ENCODE data around the gene MASP2. TPM values are rescaled to one million over a fixed set of nuclear protein-coding genes. Genes with fewer than 3 reads are reported as not detected.

The MASP2 gene
- total RNA-seq, 2 experiments from 2014 or later, result not detected

DNA sequence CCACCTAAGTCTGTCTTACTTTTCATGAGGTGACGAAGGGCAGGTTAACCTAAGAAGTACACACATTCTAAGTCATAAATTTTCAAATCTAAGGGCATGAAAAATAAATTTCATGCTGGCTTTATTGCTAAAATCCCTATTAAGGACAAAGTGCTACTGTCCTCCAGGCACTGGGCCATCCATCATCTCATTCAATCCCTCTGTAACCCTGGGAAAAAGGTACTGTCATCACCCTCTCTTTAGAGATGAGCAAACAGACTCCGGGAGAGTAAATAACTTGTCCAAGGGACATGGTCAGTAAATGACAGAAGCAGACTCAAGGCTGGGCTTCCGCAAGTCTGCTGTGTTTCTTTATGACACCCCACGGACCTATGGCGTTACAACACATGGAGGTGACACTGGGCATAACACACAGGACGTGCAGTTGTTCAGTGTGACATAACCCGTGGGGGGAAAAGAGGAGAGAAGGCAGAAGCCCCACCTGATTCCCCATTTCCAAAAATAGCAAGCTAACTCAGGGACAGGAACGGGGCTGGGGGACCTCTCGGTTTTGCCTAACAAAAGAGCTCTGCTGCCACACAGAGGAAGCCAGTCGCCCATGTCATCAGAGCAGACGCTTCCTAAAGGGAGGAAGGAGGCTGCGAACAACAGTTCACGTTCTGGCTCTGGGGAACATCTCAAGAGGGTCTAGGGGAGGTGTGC, 25.3 kb upstream of the MASP2 start:
- DNase-seq (no peak), ATAC-seq (no peak)
- H3K27me3 Mint-ChIP-seq, result no peaks in the 10 kb centered on the region
- H3K9me3 Mint-ChIP-seq, result no peaks in the 10 kb centered on the region
- H3K36me3 Mint-ChIP-seq (ENCODE audit: low read depth), result peaks cover 61% of the 10 kb centered on the region
- intact Hi-C loops (cut with micrococcal nuclease), result loop anchor here (5.0 kb wide), 1 partner anchor 35 kb away; no protein-coding TSS in a partner anchor
- H3K4me1 Mint-ChIP-seq (ENCODE audit: low read depth), result peaks cover 19% of the 10 kb centered on the region
- ChIA-PET CTCF (interaction anchor here (0.7 to 4.8 kb wide), 4 partner anchors 9 to 40 kb away, joined by 3 to 31 read pairs (median 4); no protein-coding TSS in a partner anchor), POLR2A (interaction anchor here (0.8 to 0.9 kb wide), 3 partner anchors 9 to 27 kb away, joined by 3 to 4 read pairs (median 3); partner anchors contain the start of gene EXOSC10)
- no peak overlapping the region for H3K4me3 Mint-ChIP-seq
- H3K27ac Mint-ChIP-seq, result peak overlapping the region; percentile 57
- TF ChIP-seq, protein P1, sequence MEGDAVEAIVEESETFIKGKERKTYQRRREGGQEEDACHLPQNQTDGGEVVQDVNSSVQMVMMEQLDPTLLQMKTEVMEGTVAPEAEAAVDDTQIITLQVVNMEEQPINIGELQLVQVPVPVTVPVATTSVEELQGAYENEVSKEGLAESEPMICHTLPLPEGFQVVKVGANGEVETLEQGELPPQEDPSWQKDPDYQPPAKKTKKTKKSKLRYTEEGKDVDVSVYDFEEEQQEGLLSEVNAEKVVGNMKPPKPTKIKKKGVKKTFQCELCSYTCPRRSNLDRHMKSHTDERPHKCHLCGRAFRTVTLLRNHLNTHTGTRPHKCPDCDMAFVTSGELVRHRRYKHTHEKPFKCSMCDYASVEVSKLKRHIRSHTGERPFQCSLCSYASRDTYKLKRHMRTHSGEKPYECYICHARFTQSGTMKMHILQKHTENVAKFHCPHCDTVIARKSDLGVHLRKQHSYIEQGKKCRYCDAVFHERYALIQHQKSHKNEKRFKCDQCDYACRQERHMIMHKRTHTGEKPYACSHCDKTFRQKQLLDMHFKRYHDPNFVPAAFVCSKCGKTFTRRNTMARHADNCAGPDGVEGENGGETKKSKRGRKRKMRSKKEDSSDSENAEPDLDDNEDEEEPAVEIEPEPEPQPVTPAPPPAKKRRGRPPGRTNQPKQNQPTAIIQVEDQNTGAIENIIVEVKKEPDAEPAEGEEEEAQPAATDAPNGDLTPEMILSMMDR (IDR thresholded peaks at IDR 0.05), result no peak

DNA sequence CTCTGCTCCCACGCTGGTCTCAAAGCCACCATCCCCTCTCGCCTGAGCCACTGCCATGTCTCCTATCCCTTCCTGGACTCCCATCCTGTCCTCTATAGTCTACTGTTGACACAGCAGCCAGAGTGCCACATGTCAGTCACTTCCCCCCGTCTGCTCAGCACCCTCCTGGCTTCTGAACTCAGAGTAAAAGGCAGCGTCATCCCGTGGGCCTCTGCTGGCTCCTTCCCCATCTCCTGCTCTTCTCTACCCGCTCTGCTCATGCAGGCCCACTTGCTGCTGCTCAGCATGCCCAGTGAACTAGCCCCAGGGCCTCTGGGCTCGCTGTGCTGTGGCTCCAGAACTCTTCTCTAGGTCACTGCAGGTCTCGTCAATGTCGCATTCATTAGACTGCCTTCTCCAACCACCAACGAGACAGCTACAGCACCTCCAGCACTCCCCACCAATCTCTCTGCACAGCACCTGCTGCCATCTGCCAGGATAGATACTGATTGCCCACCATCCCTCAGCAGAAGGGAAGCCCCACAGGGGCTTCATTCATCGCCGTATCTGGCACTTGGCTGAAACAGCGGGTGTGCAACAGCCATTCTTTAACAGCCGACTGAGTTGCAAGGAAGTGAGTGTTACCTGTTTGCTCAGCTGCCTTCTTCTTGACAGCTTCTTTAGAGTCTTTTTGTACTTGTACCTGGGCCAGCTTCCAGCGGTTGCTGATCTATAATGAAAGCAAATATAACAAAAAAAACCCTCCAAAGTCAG, 24.6 kb upstream of the MASP2 start:
- Mint-ChIP-seq H3K36me3 (ENCODE audit: low read depth) (peaks cover 62% of the 10 kb centered on the region), H3K27me3 (no peaks in the 10 kb centered on the region), H3K4me1 (ENCODE audit: low read depth) (peaks cover 19% of the 10 kb centered on the region), H3K27ac (peak overlapping the region; percentile 31), H3K9me3 (no peaks in the 10 kb centered on the region), H3K4me3 (no peak overlapping the region)
- no peak for DNase-seq
- ChIA-PET CTCF (interaction anchor here (1.2 to 4.8 kb wide), 2 partner anchors 9 to 34 kb away, joined by 3 to 31 read pairs; no protein-coding TSS in a partner anchor), POLR2A (interaction anchor here (1.0 to 2.5 kb wide), 2 partner anchors 10 to 27 kb away, joined by 3 to 13 read pairs; partner anchors contain the start of gene EXOSC10)
- ATAC-seq, result no peak
- TF ChIP-seq, protein P1 (IDR thresholded peaks at IDR 0.05), result no peak
- intact Hi-C loops (cut with micrococcal nuclease), result loop anchor here (5.0 kb wide), 1 partner anchor 34 kb away; no protein-coding TSS in a partner anchor

GRCh38 chr1:11070876-11071275, 23.8 kb upstream of the MASP2 start:
- Mint-ChIP-seq H3K4me1 (ENCODE audit: low read depth) (peaks cover 19% of the 10 kb centered on the region), H3K27ac (peak overlapping the region; percentile 31), H3K9me3 (no peaks in the 10 kb centered on the region), H3K27me3 (no peaks in the 10 kb centered on the region), H3K4me3 (no peak overlapping the region), H3K36me3 (ENCODE audit: low read depth) (peaks cover 62% of the 10 kb centered on the region)
- ATAC-seq (no peak), DNase-seq (no peak)
- CTCF ChIA-PET, result interaction anchor here (1.2 to 4.8 kb wide), 2 partner anchors 8 to 33 kb away, joined by 3 to 31 read pairs; no protein-coding TSS in a partner anchor
- TF ChIP-seq, protein P1 (IDR thresholded peaks at IDR 0.05), result no peak
- POLR2A ChIA-PET, result interaction anchor here (1.0 to 2.5 kb wide), 3 partner anchors 10 to 28 kb away, joined by 3 to 13 read pairs (median 6); partner anchors contain the start of gene EXOSC10
- intact Hi-C loops (cut with micrococcal nuclease), result loop anchor here (5.0 kb wide), 1 partner anchor 34 kb away; no protein-coding TSS in a partner anchor

- ATAC-seq (no peak), DNase-seq (no peak)
- H3K9me3 Mint-ChIP-seq, result no peaks in the 10 kb centered on the region
- H3K4me1 Mint-ChIP-seq (ENCODE audit: low read depth), result peaks cover 18% of the 10 kb centered on the region
- ChIA-PET POLR2A (interaction anchor here (0.6 to 2.5 kb wide), 4 partner anchors 14 to 58 kb away, joined by 3 to 13 read pairs (median 4); partner anchors contain the start of gene EXOSC10), CTCF (interaction anchor here (4.8 kb wide), 1 partner anchor 31 kb away, joined by 31 read pairs; no protein-coding TSS in a partner anchor)
- H3K27ac Mint-ChIP-seq, result peak overlapping the region; percentile 84
- intact Hi-C loops (cut with micrococcal nuclease), result no loop called here
- TF ChIP-seq, protein P1 (IDR thresholded peaks at IDR 0.05), result no peak
- H3K4me3 Mint-ChIP-seq, result no peak overlapping the region
- H3K36me3 Mint-ChIP-seq (ENCODE audit: low read depth), result peaks cover 65% of the 10 kb centered on the region
- H3K27me3 Mint-ChIP-seq, result no peaks in the 10 kb centered on the region
These were observed 21.8 kb upstream of the MASP2 start for GRCh38 chr1:11068600-11069473.
